GM19324 (cell line): ENCODE data around the gene APCDD1.
"Not testable (repeated sequence)": the region's sequence is repeated elsewhere in the genome, so short reads cannot be mapped to it uniquely, and the experiment has no call there.

ENCODE experiments used
- ATAC-seq: cut with Tn5 transposase; IDR thresholded peaks from one replicate; pipeline ENCODE4 v1.9.1; 2021; ENCODE audit warnings: mild to moderate bottlenecking, moderate library complexity; ENCODE audit not compliant: unreplicated experiment, low FRiP score

APCDD1 gene

GRCh38 chr18:10460414-10461018 is 6.1 kb downstream of the APCDD1 start:
- no peak for ATAC-seq

GRCh38 chr18:10461989-10462388 is 7.6 kb downstream of the APCDD1 start:
- ATAC-seq = no peak

DNA sequence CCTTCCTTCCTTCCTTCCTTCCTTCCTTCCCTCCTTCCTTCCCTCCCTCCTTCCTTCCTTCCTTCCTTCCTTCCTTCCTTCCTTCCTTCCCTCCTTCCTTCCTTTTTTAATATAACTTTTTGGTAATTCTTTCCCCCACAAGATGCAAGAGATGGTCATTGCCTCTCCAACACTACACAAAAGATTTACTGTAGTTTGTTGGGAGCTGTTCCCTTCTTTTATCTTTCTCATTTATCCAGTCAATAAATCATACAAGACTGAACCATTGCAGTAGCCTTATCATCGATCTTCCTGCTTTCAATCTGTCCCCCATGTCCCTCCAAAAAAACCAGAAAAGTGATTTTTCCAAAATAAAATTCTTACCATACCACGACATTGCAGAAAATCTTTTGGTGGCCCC is 8.2 kb downstream of the APCDD1 start:
- ATAC-seq = no peak

DNA sequence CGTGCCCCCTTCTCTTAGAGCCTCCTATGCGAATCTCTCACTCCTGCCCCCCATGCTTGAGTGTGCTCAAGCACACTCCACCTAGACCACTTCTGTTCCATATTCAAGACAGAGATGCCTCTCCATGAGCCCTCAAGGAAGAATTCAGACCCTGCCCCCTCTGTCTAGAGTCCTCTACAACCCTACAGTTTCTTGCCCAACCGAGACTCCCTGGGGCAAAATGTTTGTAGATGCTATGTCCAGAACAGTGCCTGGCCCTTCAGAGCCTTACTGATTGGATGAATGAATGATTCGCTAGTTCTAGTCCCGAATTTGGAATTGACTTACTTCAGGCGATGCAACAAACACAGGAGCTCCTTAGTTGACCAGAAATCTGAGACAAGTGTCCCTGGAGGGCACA is 8.7 kb downstream of the APCDD1 start:
- no peak for ATAC-seq

DNA sequence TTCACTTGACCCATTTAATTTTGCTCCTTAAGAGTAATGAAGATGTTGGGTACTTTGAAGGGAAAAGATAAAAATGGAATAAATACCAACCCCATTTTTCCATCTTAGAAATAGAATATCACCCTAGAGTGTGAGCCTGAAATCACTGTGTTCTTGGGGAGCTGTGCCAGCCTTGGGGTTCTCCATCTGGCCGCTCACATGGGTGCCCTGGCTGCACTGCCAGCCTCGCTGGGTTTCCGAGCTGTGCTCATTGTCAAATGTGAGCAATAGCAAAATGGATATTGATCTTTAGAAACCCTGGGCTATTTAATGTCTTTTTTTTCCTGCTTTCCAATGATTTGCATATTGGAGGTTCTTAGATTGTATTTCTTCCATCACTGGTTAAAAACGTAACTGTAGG is 9.3 kb downstream of the APCDD1 start:
- no peak for ATAC-seq

DNA sequence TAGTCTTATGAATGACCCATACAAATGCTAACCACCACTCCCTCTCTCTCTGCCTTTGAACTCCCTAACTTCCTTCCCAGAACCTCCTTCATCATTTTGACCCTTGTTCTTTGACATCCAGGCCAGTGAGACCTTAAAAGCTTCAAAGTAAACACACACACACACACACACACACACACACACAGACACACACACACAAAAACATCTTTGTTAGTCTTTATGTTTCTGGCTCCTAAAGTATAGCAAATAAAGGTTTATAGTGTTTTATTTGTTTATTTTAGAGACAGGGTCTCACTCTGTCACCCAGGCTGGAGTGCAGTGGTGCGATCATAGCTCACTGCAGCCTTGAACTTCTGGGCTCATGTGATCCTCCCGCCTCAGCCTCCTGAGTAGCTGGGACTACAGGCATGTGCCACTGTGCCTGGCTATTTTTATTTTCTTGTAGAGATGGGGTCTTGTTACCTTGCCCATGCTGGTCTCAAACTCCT is 9.8 kb downstream of the APCDD1 start:
- not testable (repeated sequence) for ATAC-seq

DNA sequence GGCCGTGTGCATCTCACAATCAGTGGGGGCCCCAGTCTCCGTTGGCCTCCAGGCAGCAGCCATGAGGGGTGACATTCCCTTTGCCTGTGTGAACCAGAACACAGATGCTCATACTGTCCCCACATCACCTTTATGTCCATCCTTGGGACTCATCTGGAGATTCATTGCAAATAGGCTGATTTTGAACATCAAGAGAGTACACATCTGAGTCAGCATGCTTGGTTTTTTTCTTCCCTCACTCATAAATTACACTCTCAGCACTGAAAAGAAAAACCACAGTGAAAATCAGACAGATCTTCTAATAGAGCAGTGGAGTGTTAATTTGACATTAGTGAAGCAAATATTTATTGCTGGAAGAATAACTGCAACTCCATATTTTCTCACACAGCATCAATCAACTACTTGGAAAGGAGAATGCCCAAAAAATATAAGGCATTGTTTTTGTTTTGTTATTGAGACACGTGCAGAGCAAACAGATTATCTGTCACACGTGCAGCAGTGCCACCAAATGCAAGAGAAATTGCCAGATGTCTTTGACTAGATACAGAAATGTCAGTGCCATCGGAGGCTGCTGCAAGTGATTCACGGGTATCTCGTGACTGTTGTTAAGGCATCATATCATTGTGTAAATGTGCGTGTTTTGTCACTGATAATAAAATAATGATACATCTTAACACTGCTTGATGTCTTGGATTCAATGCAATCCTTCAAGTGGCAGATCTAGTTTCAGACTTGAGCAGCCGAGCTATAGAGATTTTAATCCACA is 10.9 kb downstream of the APCDD1 start:
- no peak for ATAC-seq

GRCh38 chr18:10470429-10470828 is 16.0 kb downstream of the APCDD1 start:
- ATAC-seq = no peak

DNA sequence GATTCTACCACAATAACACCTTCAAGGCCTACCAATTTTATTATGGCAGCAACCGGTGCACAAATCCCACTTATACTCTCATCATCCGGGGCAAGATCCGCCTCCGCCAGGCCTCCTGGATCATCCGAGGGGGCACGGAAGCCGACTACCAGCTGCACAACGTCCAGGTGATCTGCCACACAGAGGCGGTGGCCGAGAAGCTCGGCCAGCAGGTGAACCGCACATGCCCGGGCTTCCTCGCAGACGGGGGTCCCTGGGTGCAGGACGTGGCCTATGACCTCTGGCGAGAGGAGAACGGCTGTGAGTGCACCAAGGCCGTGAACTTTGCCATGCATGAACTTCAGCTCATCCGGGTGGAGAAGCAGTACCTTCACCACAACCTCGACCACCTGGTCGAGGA is 17.1 kb downstream of the APCDD1 start:
- no peak for ATAC-seq

- no peak for ATAC-seq
These were observed 18.7 kb downstream of the APCDD1 start for GRCh38 chr18:10473132-10473531.

DNA sequence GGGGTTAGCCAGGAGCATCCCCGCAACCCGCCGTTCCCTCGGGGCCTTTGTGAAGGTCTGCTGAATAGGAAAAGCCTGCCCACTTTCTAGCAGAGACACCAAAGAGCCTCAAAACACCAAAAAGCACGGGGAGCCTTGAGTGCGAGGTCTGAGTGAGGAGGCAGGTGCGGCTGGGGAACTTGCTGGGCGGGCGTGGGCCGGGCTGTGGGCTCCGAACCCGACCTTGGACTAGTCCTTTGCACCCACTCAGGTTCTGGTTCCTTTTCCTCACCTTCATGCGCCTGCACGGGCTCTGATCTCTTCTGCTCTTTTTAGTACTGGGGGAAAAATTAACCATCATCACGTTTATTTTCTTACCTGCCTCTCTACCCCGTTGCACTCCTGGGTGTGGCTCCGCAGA is 19.9 kb downstream of the APCDD1 start:
- ATAC-seq = no peak

DNA sequence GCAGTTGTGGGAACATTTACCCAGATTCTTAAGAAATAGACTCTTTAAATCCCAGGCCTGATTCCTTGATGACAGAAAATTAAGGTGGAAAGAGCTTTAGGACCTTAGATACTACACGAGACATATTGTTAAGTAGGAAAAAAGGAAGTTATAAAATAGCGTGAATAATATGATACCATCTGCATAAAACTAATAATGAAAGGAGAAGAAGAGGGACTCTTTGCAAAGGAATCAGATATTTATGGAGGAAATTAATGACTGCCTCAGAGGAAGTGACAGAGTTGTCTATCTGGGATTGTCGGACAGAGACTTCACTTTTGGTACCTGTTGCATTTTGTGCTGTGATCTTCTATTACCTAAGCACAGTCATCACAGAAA is 20.8 kb downstream of the APCDD1 start:
- ATAC-seq = no peak

GRCh38 chr18:10475654-10476291 is 21.3 kb downstream of the APCDD1 start:
- no peak for ATAC-seq

GRCh38 chr18:10476338-10476791 is 21.9 kb downstream of the APCDD1 start:
- ATAC-seq = no peak

GRCh38 chr18:10477121-10477862 is 22.9 kb downstream of the APCDD1 start:
- no peak for ATAC-seq

- no peak for ATAC-seq
These were observed 23.4 kb downstream of the APCDD1 start for GRCh38 chr18:10477863-10478260.

GRCh38 chr18:10481831-10482230 is 27.4 kb downstream of the APCDD1 start:
- ATAC-seq = no peak

DNA sequence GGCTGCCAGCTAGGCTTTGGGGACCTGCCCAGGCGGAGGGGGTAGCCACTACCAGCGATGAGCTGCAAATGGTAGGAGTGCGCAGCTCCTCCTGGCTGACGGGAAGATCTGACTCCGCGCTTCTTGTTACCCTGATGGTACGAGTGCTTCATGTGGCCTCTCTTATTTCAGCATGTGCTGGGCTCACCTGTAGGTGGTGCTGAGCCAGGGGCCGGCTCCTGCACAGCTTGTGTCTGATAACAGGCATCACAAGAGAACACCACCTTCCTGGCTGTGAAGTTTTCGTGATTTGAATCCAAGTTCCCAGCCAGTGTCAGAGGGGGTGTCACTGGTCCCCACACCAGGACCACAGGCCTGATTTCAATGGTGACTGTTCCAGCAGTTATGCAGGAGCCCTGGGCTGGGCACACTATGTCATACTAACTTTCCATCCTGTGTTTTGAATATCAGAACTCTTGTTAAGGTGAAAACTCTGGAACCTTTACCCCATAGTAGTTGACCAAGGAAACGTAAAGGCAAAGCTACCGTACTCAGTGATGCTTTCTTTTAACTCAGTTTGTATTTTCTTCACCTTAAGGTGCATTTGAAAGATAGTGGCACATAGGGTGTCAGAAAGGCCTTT is 28.0 kb downstream of the APCDD1 start:
- no peak for ATAC-seq

DNA sequence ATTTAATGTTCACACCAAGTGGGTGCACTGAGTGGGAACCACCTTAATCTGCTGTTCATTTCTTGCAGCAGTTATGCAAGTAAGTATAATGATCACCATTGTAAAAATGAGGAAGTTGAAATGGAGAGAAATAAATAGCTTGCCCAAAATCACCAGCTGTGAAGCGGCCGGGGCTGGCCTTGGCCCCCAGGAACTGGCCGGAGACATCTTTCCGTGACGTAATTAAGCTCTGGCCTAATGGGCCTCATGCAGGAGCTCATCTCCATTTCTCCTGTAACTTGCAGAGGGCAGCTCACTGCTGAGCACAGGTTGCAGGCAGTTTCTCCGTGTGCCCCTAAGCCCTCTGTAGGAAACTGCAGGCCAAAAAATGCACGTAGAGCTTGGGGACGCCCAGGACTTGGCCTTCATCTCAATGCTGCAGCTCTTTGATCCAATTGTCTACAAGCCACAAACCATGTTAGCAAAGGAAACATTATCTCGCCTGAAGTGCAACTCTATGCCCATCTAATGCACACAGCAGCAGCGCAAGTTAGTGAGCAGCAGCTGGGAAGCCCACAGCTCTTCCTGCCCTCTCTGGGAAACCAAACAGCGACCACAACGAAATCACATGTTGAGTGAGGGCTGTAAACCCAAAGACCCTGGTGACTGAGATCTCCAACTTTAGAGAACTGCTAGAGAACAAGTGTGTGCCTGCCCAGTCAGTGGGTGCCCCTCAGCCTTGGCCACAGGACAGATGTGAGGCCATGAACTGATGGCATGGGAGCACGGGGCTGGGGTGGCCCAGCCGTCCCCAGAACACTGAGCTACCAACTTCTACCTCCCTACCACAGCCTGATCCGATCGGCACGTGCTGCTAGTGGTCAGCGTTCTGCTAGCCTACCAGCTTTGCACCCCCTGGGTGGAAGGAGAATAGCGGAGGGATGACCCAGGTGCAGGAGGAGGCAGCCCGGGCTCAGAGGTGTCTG is 28.8 kb downstream of the APCDD1 start:
- peak; percentile 74 for ATAC-seq
